Common myeloid progenitor, CD34-positive (primary cell): ENCODE results near the gene TFPI2.
"Not testable (repeated sequence)": the region's sequence is repeated elsewhere in the genome, so short reads cannot be mapped to it uniquely, and the experiment has no call there.

ENCODE experiments used
- CTCF ChIA-PET: fragments of 350-600 bp; sonication (Branson Sonifier 250); formaldehyde crosslinking; loops from one replicate; lab custom pipeline; 2021; ENCODE audit warnings: antibody characterized with exemption; lab: Charles Lee
- POLR2A ChIA-PET: fragments of 350-600 bp; sonication (Branson Sonifier 250); formaldehyde crosslinking; loops from one replicate; lab custom pipeline; 2021; ENCODE audit warnings: antibody characterized with exemption; lab: Charles Lee
- DNase-seq, 3 donors: peaks; one replicate each; pipeline versions ENCODE4 v3.0.0 to v3.0.0-alpha.2; 2013
- H3K27ac ChIP-seq, 2 experiments: 1 replicate in 1 of 2; 2 replicates in 1 of 2; pipeline ENCODE4 v1.7.0; 2013; ENCODE audit warnings: inconsistent platforms in 2 of 2, low read length in 2 of 2, mild to moderate bottlenecking in 2 of 2, low read depth in 1 of 2, moderate library complexity in 1 of 2; ENCODE audit not compliant: severe bottlenecking in 2 of 2, insufficient read depth in 1 of 2, poor library complexity in 1 of 2
- H3K27me3 ChIP-seq, 5 experiments: replicated peaks in 2 of 5; 1 replicate in 3 of 5; 2 replicates in 2 of 5; pipeline versions ENCODE4 v1.6.1 to v1.7.0; 2013; ENCODE audit warnings: low read length in 4 of 5, mild to moderate bottlenecking in 2 of 5, moderate library complexity in 2 of 5, inconsistent platforms in 1 of 5; ENCODE audit not compliant: insufficient read depth in 5 of 5, control insufficient read depth in 4 of 5
- H3K36me3 ChIP-seq, 4 experiments: 1 replicate in 2 of 4; 2 replicates in 2 of 4; pipeline versions ENCODE4 v1.6.1 to v1.7.0; 2013; ENCODE audit warnings: low read length in 3 of 4, control low read depth in 1 of 4, mild to moderate bottlenecking in 1 of 4; ENCODE audit not compliant: control insufficient read depth in 4 of 4, insufficient read depth in 4 of 4
- H3K4me1 ChIP-seq, 4 experiments: 1 replicate in 3 of 4; 2 replicates in 1 of 4; pipeline versions ENCODE4 v1.6.1 to v1.7.1; 2013; ENCODE audit warnings: low read length in 3 of 4, mild to moderate bottlenecking in 3 of 4, control low read depth in 1 of 4, inconsistent platforms in 1 of 4, moderate library complexity in 1 of 4; ENCODE audit not compliant: control insufficient read depth in 4 of 4, insufficient read depth in 4 of 4; ENCODE audit errors: control extremely low read depth in 1 of 4
- H3K4me3 ChIP-seq, 7 experiments: 1 replicate in 4 of 7; 2 replicates in 3 of 7; pipeline versions ENCODE4 v1.5.1 to v1.7.0; 2013; ENCODE audit warnings: mild to moderate bottlenecking in 7 of 7, low read length in 6 of 7, moderate library complexity in 6 of 7, inconsistent platforms in 2 of 7, low read depth in 2 of 7, control low read depth in 1 of 7; ENCODE audit not compliant: insufficient read depth in 4 of 7, control insufficient read depth in 1 of 7; ENCODE audit errors: extremely low read depth in 1 of 7
- H3K9me3 ChIP-seq, 5 experiments: 1 replicate in 4 of 5; 2 replicates in 1 of 5; pipeline versions ENCODE4 v1.6.1 to v1.7.1; 2013; ENCODE audit warnings: low read length in 4 of 5, mild to moderate bottlenecking in 2 of 5, inconsistent platforms in 1 of 5, low read depth in 1 of 5, moderate library complexity in 1 of 5; ENCODE audit not compliant: control insufficient read depth in 4 of 5, insufficient read depth in 2 of 5; ENCODE audit errors: control extremely low read depth in 1 of 5
- WGBS: methylation state at CpG from one replicate; pipeline ENCODE4 v1.1.5; 2013; ENCODE audit not compliant: insufficient coverage; 5-methylcytosine and 5-hydroxymethylcytosine counted together

TFPI2 gene

DNA sequence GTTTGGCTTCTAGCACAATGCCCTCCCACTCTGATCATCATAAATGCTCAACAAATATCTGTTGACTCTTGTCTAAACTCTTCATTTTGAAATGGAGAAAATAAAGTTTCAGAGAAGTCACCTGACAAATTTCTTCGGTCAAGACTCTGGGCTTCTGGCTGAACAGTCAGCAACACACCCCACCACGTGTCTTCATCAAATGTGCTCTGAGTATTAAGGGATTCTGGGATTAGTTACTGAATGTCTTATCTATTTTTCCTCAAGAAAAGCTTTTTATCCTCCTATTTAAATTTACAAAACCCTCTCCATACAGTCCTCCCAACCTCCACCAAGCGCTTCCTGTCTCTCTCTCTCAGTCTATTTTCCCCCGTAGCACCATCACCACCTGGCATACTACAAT lies 25.8 kb upstream of the TFPI2 start:
- DNase-seq, H3K27ac ChIP-seq, H3K36me3 ChIP-seq, H3K9me3 ChIP-seq, H3K4me1 ChIP-seq, POLR2A ChIA-PET, CTCF ChIA-PET, H3K4me3 ChIP-seq: not testable (repeated sequence)
- peaks cover 0 to 50% (median 3%) of the 10 kb centered on the region in 5 experiments for H3K27me3 ChIP-seq
- WGBS, result no CpG with 5 or more reads among the region's 4 CpGs

DNA sequence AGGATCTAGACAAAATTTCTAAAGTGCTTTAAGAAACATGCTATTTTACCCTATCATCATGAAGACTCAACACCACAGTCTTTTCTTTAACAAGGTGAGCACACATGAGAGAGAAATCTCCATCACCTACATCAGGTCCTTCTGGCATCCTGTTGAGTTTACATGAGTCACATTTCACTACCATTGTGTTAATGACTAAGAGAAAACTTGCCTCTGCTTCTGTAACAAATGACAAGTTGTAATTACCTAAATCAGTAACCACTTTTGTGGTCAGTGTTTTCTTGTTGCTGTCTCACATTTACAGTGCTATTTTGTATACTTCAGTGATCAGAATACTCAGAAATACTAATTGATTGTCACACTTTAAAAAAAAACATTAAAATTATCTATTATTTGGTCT lies 25.3 kb upstream of the TFPI2 start:
- CTCF ChIA-PET, H3K4me3 ChIP-seq, H3K4me1 ChIP-seq, H3K9me3 ChIP-seq, H3K36me3 ChIP-seq, H3K27ac ChIP-seq, POLR2A ChIA-PET: not testable (repeated sequence)
- peak in 1 of 3 donors; percentile 29 for DNase-seq
- H3K27me3 ChIP-seq, result peaks cover 0 to 45% (median 3%) of the 10 kb centered on the region in 5 experiments

DNA sequence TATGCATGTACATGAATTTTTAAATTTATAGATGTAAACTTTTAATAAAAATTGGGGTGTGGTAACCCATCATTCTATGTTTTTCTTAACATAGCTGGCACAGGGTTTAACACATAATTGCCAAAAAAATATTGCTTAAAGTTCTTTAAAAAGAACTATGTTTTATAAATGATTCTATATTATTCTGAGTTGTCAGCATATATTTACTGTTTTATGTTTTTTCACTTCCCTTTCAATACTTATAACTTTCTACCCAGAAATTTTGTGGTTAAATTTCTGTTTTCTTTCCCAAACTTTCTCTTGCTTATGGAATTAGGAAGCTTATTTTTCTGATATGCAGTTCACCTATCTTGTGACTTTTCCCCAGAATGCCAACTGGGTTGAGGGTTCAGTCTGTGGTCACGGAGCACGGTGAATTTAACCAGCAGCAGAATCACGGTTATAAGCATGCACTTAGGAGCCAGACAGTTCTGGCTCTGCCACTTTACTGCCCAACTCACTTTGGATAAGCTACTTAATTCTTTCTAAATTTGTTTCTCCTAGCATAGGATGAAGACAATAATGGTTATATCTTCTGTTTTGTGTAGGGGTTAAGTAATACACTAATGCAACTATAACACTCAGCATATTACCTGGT lies 24.8 kb upstream of the TFPI2 start:
- H3K27ac ChIP-seq, H3K4me1 ChIP-seq, POLR2A ChIA-PET, H3K4me3 ChIP-seq, DNase-seq, CTCF ChIA-PET, H3K9me3 ChIP-seq, H3K36me3 ChIP-seq: not testable (repeated sequence)
- peaks cover 0 to 43% (median 3%) of the 10 kb centered on the region in 5 experiments for H3K27me3 ChIP-seq
- no CpG with 5 or more reads among the region's 3 CpGs for WGBS

DNA sequence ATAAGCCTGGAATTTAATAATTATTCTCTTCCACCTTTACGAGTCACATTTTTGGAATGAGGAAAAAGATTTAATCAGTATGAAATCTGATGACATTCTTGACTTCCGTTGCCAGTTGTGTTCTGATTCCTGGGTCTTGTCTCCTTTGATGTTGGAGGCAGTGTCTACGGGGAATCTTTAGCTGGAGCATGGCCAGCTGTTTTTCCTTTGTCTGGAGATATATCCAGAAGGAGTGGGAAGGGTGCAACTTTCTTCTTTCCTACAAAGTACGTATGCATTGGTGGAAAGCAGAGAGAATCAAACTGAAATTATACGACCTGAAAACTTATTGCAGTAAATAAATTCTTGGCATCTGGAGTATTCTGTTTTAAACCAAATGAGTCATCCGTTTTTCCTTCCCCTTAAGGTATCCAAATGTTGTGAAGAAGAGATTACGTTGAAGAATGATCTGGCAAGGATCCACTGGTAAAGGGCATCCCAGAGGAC lies 24.1 kb upstream of the TFPI2 start:
- Histone ChIP-seq H3K9me3 (no peaks in the 10 kb centered on the region), H3K27me3 (peaks cover 0 to 46% (median 3%) of the 10 kb centered on the region in 5 experiments), H3K36me3 (no peaks in the 10 kb centered on the region), H3K4me3 (no peak overlapping the region), H3K27ac (no peak overlapping the region), H3K4me1 (no peaks in the 10 kb centered on the region)
- no peak for DNase-seq
- ChIA-PET CTCF (no interaction called here), POLR2A (no interaction called here)
- 90% methylated on average over 2 of the region's 7 CpGs for WGBS

DNA sequence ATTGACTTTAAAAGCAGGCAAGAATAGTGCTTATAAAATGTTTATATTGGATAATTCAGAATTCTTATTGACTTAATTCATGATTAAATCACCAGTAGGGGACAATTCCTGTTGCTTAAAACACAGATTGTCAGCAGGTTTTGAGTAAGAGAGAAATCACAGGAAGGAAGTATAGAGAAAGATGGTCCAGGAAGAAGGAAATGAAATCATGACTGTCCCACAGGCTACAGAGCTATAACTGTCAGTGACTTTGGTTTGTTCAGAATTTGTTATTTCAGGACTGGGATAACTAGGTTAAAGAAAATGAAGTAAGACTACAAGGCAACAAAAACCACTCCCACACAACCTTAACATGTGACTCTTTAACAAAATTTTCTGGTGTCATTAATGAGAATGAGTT lies 22.6 kb upstream of the TFPI2 start:
- no peak overlapping the region for H3K27ac ChIP-seq
- H3K4me3 ChIP-seq, result no peak overlapping the region
- H3K4me1 ChIP-seq, result no peaks in the 10 kb centered on the region
- no peaks in the 10 kb centered on the region for H3K36me3 ChIP-seq
- DNase-seq, result no peak
- peaks cover 0 to 48% (median 4%) of the 10 kb centered on the region in 5 experiments for H3K27me3 ChIP-seq
- POLR2A ChIA-PET, result no interaction called here
- H3K9me3 ChIP-seq, result no peaks in the 10 kb centered on the region
- CTCF ChIA-PET, result interaction anchor here (0.7 to 1.0 kb wide), 2 partner anchors 9 to 12 kb away, joined by 3 read pairs; no protein-coding TSS in a partner anchor

DNA sequence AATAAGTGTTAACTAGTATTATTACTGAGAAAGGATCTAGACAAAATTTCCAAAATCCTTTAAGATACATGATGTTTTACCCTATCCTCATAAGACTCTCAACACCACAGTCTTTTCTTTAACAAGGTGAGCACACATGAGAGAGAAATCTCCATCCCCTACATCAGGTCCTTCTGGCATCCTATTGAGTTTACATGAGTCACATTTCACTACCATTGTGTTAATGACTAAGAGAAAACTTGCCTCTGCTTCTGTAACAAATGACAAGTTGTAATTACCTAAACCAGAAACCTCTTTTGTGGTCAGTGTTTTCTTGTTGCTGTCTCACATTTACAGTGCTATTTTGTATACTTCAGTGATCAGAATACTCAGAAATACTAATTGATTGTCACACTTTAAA lies 21.1 kb upstream of the TFPI2 start:
- H3K27me3 ChIP-seq, result peaks cover 0 to 43% (median 7%) of the 10 kb centered on the region in 5 experiments
- H3K36me3 ChIP-seq, CTCF ChIA-PET, H3K27ac ChIP-seq, DNase-seq, H3K4me1 ChIP-seq, H3K9me3 ChIP-seq, H3K4me3 ChIP-seq, POLR2A ChIA-PET: not testable (repeated sequence)

DNA sequence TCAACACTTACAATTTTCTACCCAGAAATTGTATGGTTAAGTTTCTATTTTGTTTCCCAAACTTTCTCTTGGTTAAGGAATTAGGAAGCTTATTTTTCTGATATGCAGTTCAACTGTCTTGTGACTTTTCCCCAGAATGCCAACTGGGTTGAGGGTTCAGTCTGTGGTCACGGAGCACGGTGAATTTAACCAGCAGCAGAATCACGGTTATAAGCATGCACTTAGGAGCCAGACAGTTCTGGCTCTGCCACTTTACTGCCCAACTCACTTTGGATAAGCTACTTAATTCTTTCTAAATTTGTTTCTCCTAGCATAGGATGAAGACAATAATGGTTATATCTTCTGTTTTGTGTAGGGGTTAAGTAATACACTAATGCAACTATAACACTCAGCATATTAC lies 20.7 kb upstream of the TFPI2 start:
- H3K27ac ChIP-seq, H3K4me3 ChIP-seq, DNase-seq, H3K9me3 ChIP-seq, H3K4me1 ChIP-seq, POLR2A ChIA-PET, H3K36me3 ChIP-seq: not testable (repeated sequence)
- peaks cover 0 to 43% (median 7%) of the 10 kb centered on the region in 5 experiments for H3K27me3 ChIP-seq
- CTCF ChIA-PET, result interaction anchor here (0.8 to 2.9 kb wide), 3 partner anchors 10 to 177 kb away, joined by 3 to 12 read pairs (median 4); no protein-coding TSS in a partner anchor
- WGBS, result no CpG with 5 or more reads among the region's 3 CpGs
